Effector memory CD4-positive, alpha-beta T cell (primary cell): ENCODE results near the gene EEA1.

Experiments used
- DNase-seq, 3 donors: peaks; one replicate each; pipeline ENCODE4 v3.0.0-alpha.2; 2020
- H3K27ac ChIP-seq: 2 replicates; pipeline ENCODE4 v1.7.0; 2013; ENCODE audit warnings: mild to moderate bottlenecking, low read length, moderate library complexity; ENCODE audit not compliant: insufficient read depth, poor library complexity, severe bottlenecking
- H3K27me3 ChIP-seq: replicated peaks from 2 replicates; pipeline ENCODE4 v1.7.0; 2013; ENCODE audit warnings: mild to moderate bottlenecking, low read length; ENCODE audit not compliant: insufficient read depth, control insufficient read depth, poor library complexity, severe bottlenecking
- H3K36me3 ChIP-seq: 2 replicates; pipeline ENCODE4 v1.7.0; 2013; ENCODE audit warnings: mild to moderate bottlenecking, low read length, moderate library complexity; ENCODE audit not compliant: control insufficient read depth, insufficient read depth
- H3K4me1 ChIP-seq: 2 replicates; pipeline ENCODE4 v1.7.0; 2013; ENCODE audit warnings: low read length, mild to moderate bottlenecking; ENCODE audit not compliant: control insufficient read depth, insufficient read depth, poor library complexity, severe bottlenecking
- H3K4me3 ChIP-seq: 2 replicates; pipeline ENCODE4 v1.7.0; 2013; ENCODE audit warnings: low read length, low read depth, mild to moderate bottlenecking; ENCODE audit not compliant: insufficient read depth, poor library complexity, severe bottlenecking
- H3K9me3 ChIP-seq: 2 replicates; pipeline ENCODE4 v1.7.0; 2013; ENCODE audit warnings: mild to moderate bottlenecking, low read length, moderate library complexity; ENCODE audit not compliant: control insufficient read depth

EEA1 gene

GRCh38 chr12:92863251-92863650, 65.8 kb downstream of the EEA1 start:
- Histone ChIP-seq H3K27ac (no peak overlapping the region), H3K27me3 (no peaks in the 10 kb centered on the region), H3K4me1 (no peaks in the 10 kb centered on the region), H3K36me3 (peaks cover 3% of the 10 kb centered on the region), H3K4me3 (no peak overlapping the region), H3K9me3 (no peaks in the 10 kb centered on the region)
- DNase-seq, result no peak

- H3K27ac ChIP-seq, result no peak overlapping the region
- peaks cover 3% of the 10 kb centered on the region for H3K36me3 ChIP-seq
- no peaks in the 10 kb centered on the region for H3K4me1 ChIP-seq
- no peak for DNase-seq
- no peaks in the 10 kb centered on the region for H3K9me3 ChIP-seq
- H3K4me3 ChIP-seq, result no peak overlapping the region
- no peaks in the 10 kb centered on the region for H3K27me3 ChIP-seq
Measured at GRCh38 chr12:92861381-92861780, 67.7 kb downstream of the EEA1 start.

- no peak overlapping the region for H3K4me3 ChIP-seq
- H3K36me3 ChIP-seq, result peaks cover 3% of the 10 kb centered on the region
- no peak for DNase-seq
- H3K27me3 ChIP-seq, result no peaks in the 10 kb centered on the region
- no peaks in the 10 kb centered on the region for H3K9me3 ChIP-seq
- no peak overlapping the region for H3K27ac ChIP-seq
- no peaks in the 10 kb centered on the region for H3K4me1 ChIP-seq
Measured at GRCh38 chr12:92860521-92860920, 68.6 kb downstream of the EEA1 start.

DNA sequence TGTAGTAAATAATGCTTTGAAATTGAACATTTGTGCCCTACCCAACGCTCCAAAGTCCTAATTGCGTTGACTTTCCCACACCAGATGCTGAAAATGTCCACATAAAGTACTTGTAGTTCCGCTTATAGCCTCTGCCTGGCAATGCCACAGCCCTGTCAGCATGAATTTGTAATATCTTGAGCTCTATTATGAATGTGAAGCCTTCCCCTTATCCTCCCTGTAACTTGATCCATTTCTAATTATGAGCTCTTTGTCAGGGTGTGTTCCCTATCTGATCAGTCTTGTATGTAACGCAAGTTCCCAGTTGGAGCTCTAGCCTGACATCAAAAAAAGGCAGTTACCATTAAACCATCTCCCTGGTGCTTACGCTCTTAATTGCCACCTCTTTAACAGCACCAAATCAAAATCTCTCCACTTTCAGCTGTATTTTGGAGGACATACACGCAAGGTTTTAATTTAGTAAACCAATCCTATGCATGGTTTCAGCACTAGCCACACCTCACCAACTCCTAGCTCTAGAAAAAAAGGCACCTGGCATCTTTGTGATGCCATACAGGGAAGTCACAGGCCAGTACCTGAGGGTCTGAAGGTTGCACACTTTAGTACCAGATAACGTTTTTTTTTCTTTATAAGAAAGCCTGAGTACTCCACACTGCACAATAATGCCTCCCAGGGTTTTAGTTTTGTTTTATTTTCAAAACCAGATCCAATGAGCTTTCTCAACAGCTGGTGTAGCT, 69.3 kb downstream of the EEA1 start:
- Histone ChIP-seq H3K36me3 (peaks cover 3% of the 10 kb centered on the region), H3K9me3 (no peaks in the 10 kb centered on the region), H3K27ac (no peak overlapping the region), H3K27me3 (no peaks in the 10 kb centered on the region), H3K4me3 (no peak overlapping the region), H3K4me1 (no peaks in the 10 kb centered on the region)
- no peak for DNase-seq

DNA sequence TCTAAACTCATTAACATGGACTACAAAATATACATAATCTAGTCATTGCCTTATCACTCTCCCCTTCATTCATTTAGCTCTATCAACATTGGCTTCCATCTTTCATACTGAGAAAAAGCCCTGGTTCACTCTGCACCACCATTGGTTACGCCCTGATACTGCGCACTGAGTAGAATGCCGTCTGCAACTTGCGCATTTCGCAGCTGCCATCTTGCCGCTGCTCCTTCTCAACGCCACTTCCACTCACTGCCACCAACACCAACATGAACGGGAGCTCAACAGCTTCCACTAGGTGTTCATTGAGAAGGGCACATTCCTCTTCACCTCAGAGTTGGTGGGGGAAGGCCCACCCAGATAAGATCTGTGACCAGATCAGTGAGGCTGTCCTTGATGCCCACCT, 71.3 kb downstream of the EEA1 start:
- Histone ChIP-seq H3K27me3 (no peaks in the 10 kb centered on the region), H3K9me3 (no peaks in the 10 kb centered on the region), H3K27ac (no peak overlapping the region), H3K4me1 (no peaks in the 10 kb centered on the region), H3K36me3 (peaks cover 2% of the 10 kb centered on the region), H3K4me3 (no peak overlapping the region)
- DNase-seq, result no peak

DNA sequence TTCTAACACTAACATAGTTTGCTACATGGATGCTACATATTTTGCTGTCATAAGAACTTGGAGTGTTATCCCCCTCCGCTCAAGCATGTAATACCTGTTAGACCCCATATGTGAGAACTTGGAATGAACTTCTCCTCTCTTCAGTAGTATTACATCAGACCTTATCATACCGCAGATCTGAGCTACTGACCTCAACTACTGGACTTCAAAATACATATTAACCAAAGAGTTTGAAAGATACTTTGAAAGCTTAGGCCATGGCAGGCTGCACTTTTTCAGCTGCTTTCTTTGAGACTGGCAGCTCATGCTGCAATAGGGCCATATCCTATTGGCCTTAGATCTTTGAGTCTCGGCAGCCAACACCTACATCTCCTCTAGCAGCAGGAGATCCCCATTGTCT, 74.8 kb downstream of the EEA1 start:
- no peak overlapping the region for H3K4me3 ChIP-seq
- no peaks in the 10 kb centered on the region for H3K4me1 ChIP-seq
- no peaks in the 10 kb centered on the region for H3K9me3 ChIP-seq
- peaks cover 2% of the 10 kb centered on the region for H3K36me3 ChIP-seq
- no peak for DNase-seq
- no peak overlapping the region for H3K27ac ChIP-seq
- H3K27me3 ChIP-seq, result no peaks in the 10 kb centered on the region

GRCh38 chr12:92848740-92849139, 80.4 kb downstream of the EEA1 start:
- Histone ChIP-seq H3K27me3 (no peaks in the 10 kb centered on the region), H3K4me3 (no peak overlapping the region), H3K27ac (no peak overlapping the region), H3K9me3 (no peaks in the 10 kb centered on the region), H3K4me1 (no peaks in the 10 kb centered on the region), H3K36me3 (peaks cover 4% of the 10 kb centered on the region)
- no peak for DNase-seq

DNA sequence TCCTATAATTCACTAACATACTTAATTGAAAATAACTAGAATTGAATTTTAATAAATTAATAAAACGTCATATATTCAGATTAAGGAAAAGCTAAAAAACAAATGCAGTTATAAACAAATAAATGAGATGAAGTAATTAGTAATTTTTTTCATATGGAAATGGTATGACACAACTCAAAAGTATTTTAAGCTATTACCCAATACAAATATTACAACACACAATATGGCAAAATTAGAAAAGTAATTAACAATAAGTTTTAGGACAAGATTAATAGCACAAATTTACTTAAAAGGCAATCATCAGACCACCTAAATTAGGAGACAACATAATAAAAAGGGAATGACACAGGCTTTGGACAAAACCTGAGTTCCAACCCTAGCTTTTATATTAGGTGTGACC, 81.7 kb downstream of the EEA1 start:
- Histone ChIP-seq H3K27me3 (no peaks in the 10 kb centered on the region), H3K27ac (no peak overlapping the region), H3K9me3 (no peaks in the 10 kb centered on the region), H3K4me1 (no peaks in the 10 kb centered on the region), H3K4me3 (no peak overlapping the region), H3K36me3 (peaks cover 4% of the 10 kb centered on the region)
- no peak for DNase-seq

GRCh38 chr12:92845329-92845728, 83.8 kb downstream of the EEA1 start:
- peaks cover 13% of the 10 kb centered on the region for H3K36me3 ChIP-seq
- no peaks in the 10 kb centered on the region for H3K27me3 ChIP-seq
- no peak for DNase-seq
- H3K27ac ChIP-seq, result no peak overlapping the region
- no peak overlapping the region for H3K4me3 ChIP-seq
- no peaks in the 10 kb centered on the region for H3K9me3 ChIP-seq
- no peaks in the 10 kb centered on the region for H3K4me1 ChIP-seq

DNA sequence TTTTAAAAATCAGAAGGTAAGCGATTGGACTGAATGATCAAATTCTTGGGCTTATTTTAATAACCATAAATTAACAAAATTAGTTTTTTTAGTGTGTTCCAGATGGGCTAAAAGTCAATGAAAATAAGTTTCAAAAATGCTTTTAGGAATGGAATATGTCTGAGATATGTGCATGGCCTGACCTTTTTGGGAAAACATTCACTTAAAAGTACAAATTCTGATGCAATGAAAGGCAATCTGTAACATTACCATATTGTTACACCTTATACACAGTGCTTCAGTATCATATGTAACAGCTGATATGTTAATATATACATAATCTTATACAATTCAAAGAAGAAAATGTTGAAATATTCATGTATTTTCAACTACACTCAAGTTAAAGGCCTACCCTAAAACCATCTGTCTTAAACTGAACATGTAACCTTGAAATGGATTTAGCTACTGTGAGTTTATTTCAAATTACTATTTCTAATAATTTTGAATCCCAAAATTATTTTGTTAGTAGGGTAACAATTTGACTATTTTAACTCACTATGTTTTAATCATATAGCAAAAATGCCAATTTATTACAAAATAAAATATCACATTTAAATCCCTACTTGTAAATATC, 84.8 kb downstream of the EEA1 start:
- peaks cover 10% of the 10 kb centered on the region for H3K36me3 ChIP-seq
- H3K27ac ChIP-seq, result no peak overlapping the region
- no peaks in the 10 kb centered on the region for H3K4me1 ChIP-seq
- H3K4me3 ChIP-seq, result no peak overlapping the region
- H3K27me3 ChIP-seq, result no peaks in the 10 kb centered on the region
- DNase-seq, result no peak
- no peaks in the 10 kb centered on the region for H3K9me3 ChIP-seq
